ENCODE results near the gene RBFOX2. TPM values are rescaled to one million over a fixed set of nuclear protein-coding genes. Genes with fewer than 3 reads are reported as not detected.

RBFOX2 gene
- total and polyA plus RNA-seq, 2 of the 8 experiments (the other 6 are each of a cell fraction or from before 2014, with no cell fraction given): 121 to 122 TPM

DNA sequence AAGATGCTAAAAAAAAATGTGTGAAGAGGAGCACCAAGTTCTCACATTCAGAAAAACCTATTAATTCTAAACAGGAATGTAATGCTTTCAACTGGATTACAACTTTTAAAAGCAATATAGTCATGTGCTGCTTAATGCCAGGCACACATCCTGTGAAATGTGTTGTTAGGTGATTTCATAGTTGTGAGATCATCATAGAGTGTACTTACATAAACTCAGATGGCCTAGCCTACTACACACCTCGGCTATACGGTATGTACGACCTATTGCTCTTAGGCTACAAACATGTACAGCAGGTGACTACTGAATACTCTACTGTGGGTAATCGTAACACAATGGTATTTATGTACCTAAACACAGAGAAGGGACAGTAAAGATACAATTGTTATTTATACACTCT is 142.3 kb downstream of the RBFOX2 start:
- no peak overlapping the region for H4K5ac ChIP-seq (ENCODE audit: insufficient read length, low read depth, low read length)
- POLR2A ChIA-PET (ENCODE audit: partially characterized antibody): interaction anchor here (0.6 kb wide), 1 partner anchor 134 kb away, joined by 3 read pairs; no protein-coding TSS in a partner anchor
- TF ChIP-seq ZNF274 (IDR thresholded peaks at IDR 0.05; ENCODE audit: borderline replicate concordance, extremely low read depth, low read length) (no peak), SAP30 (IDR thresholded peaks at IDR 0.05; ENCODE audit: insufficient read depth, insufficient replicate concordance, low read length) (no peak), SP4 (IDR thresholded peaks at IDR 0.05; ENCODE audit: low read length) (no peak), KDM4A (IDR thresholded peaks at IDR 0.05; ENCODE audit: low read depth, low read length, severe bottlenecking) (no peak), JUN (IDR thresholded peaks at IDR 0.05; ENCODE audit: low read depth, low read length) (no peak), BCL11A (IDR thresholded peaks at IDR 0.05; ENCODE audit: low read depth in 2 of 2, low read length in 2 of 2) (no peak), JUND (IDR thresholded peaks at IDR 0.05; ENCODE audit: low read length) (no peak), RBBP5 (IDR thresholded peaks at IDR 0.05; ENCODE audit: borderline replicate concordance, low read depth, low read length) (no peak), RNF2 (IDR thresholded peaks at IDR 0.05; ENCODE audit: borderline replicate concordance, low read depth, low read length, missing control alignments, poor library complexity, severe bottlenecking) (no peak), CEBPB (IDR thresholded peaks at IDR 0.05; ENCODE audit: low read depth, low read length) (no peak), POLR2AphosphoS5 (IDR thresholded peaks at IDR 0.05; ENCODE audit: low read depth, low read length) (no peak), SP2 (IDR thresholded peaks at IDR 0.05; ENCODE audit: low read length) (no peak), SUZ12 (IDR thresholded peaks at IDR 0.05; ENCODE audit: low read length) (no peak)
- TF ChIP-seq, protein P1, sequence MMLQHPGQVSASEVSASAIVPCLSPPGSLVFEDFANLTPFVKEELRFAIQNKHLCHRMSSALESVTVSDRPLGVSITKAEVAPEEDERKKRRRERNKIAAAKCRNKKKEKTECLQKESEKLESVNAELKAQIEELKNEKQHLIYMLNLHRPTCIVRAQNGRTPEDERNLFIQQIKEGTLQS (IDR thresholded peaks at IDR 0.05; ENCODE audit: insufficient read depth, low read depth, low read length): no peak

More for the DNA sequence above, 142.3 kb downstream of the RBFOX2 start:
- no peak for DNase-seq (ENCODE audit: low read depth in 1 of 2, low spot score in 2 of 2)
- H3K14ac ChIP-seq (ENCODE audit: insufficient read length): no peak overlapping the region
- H3K27me3 ChIP-seq (replicated peaks in 1 of 4; ENCODE audit: control insufficient read depth in 3 of 4, extremely low read depth in 1 of 4, insufficient read depth in 3 of 4, low read length in 3 of 4): no peaks in the 10 kb centered on the region
- no peak overlapping the region for H2BK120ac ChIP-seq (replicated peaks; ENCODE audit: low read depth, low read length)
- CTCF ChIA-PET (ENCODE audit: partially characterized antibody): interaction anchor here (1.1 kb wide), 1 partner anchor 254 kb away, joined by 4 read pairs; no protein-coding TSS in a partner anchor
- no peak overlapping the region for H2AFZ ChIP-seq (ENCODE audit: low read length)
- H2BK15ac ChIP-seq (ENCODE audit: low read length): no peak overlapping the region
- H3K23ac ChIP-seq (ENCODE audit: insufficient read length): no peak overlapping the region
- no peak overlapping the region for H3K4me2 ChIP-seq (ENCODE audit: insufficient read depth in 1 of 2, low read depth in 2 of 2, low read length in 2 of 2)
- peaks cover 0 to 9% (median 0%) of the 10 kb centered on the region in 4 experiments; a peak in 4 of 7 replicates for H3K4me1 ChIP-seq (replicated peaks in 1 of 4; ENCODE audit: control insufficient read depth in 3 of 4, insufficient read depth in 4 of 4, low read length in 3 of 4)
- H4K91ac ChIP-seq (replicated peaks; ENCODE audit: insufficient read length, low read length): no peak overlapping the region
- no peak overlapping the region for H3K27ac ChIP-seq (ENCODE audit: low read depth, low read length)
- peaks cover 0 to 3% of the 10 kb centered on the region in 2 experiments for H4K20me1 ChIP-seq (replicated peaks in 1 of 2; ENCODE audit: control insufficient read depth in 1 of 2, insufficient read depth in 2 of 2, low read length in 2 of 2)
- no peaks in the 10 kb centered on the region for H3K9me3 ChIP-seq (ENCODE audit: insufficient read depth in 2 of 2, low read depth in 1 of 2, low read length in 1 of 2)
- H3K36me3 ChIP-seq (ENCODE audit: control insufficient read depth in 2 of 4, insufficient read depth in 4 of 4, low read length in 3 of 4): no peaks in the 10 kb centered on the region
- no peak overlapping the region for H2AK5ac ChIP-seq (ENCODE audit: low read depth, low read length)
- H3K4ac ChIP-seq (replicated peaks; ENCODE audit: insufficient read length, low read depth, low read length): no peak overlapping the region
- H2BK20ac ChIP-seq (ENCODE audit: low read length): no peak overlapping the region
- no peaks in the 10 kb centered on the region for H3K23me2 ChIP-seq (ENCODE audit: low read depth, low read length)
- no peak for FAIRE-seq
- peaks cover 0 to 51% of the 10 kb centered on the region in 2 experiments; a peak in 2 of 4 replicates for H3K79me2 ChIP-seq (ENCODE audit: control insufficient read depth in 1 of 2, insufficient read depth in 2 of 2, low read length in 2 of 2)
- H3K18ac ChIP-seq (ENCODE audit: extremely low read depth, low read length): no peak overlapping the region
- no peak overlapping the region for H2BK12ac ChIP-seq (ENCODE audit: low read depth, low read length)
- H3K9ac ChIP-seq (replicated peaks in 1 of 4; ENCODE audit: extremely low read depth in 1 of 4, low read depth in 3 of 4, low read length in 3 of 4): no peak overlapping the region
- no peak overlapping the region for H2BK5ac ChIP-seq (ENCODE audit: low read depth, low read length)
- no peak overlapping the region for H3K56ac ChIP-seq (replicated peaks; ENCODE audit: insufficient read length, low read depth, low read length)
- WGBS, 2 experiments (ENCODE audit: extremely low coverage in 1 of 2, insufficient coverage in 1 of 2, insufficient read length in 1 of 2, insufficient replicate concordance in 2 of 2, low coverage in 1 of 2, low lambda C conversion rate in 2 of 2, missing lambda C conversion rate in 1 of 2): 94% methylated on average over 4 of the region's 4 CpGs; no CpG with 5 or more reads in 1 of the 2 experiments
- H4K8ac ChIP-seq (ENCODE audit: extremely low read depth, insufficient read depth, low read length): no peak overlapping the region
- H3K79me1 ChIP-seq (ENCODE audit: low read depth, low read length): no peaks in the 10 kb centered on the region; the same call in 1 of the 2 replicates
- H3K4me3 ChIP-seq (ENCODE audit: extremely low read depth in 1 of 4, insufficient read depth in 2 of 4, low read depth in 3 of 4, low read length in 4 of 4): no peak overlapping the region

Measured in H1 (cell line).